Vagina (tissue), 2 donors: Measurements from ENCODE around the gene TOMM22. TPM values are rescaled to one million over a fixed set of nuclear protein-coding genes. Genes with fewer than 3 reads are reported as not detected.
A peak's percentile ranks its signal among the peaks of the same experiment; 100 is the strongest.

Experiments used
- DNase-seq, 2 donors: peaks; one replicate each; pipeline ENCODE4 v3.0.0-alpha.2; 2017; ENCODE audit errors: extremely low spot score in 2 of 2
- H3K27ac ChIP-seq: fragments of 200-600 bp; sonication (generic); one replicate; pipeline ENCODE4 v1.5.1; 2019
- H3K27me3 ChIP-seq: fragments of 200-600 bp; sonication (generic); one replicate; pipeline ENCODE4 v1.5.1; 2019
- H3K36me3 ChIP-seq, 2 donors: fragments of 200-600 bp; sonication (generic); one replicate each; pipeline ENCODE4 v1.5.1; 2017 to 2019
- H3K4me1 ChIP-seq: fragments of 200-600 bp; sonication (generic); one replicate; pipeline ENCODE4 v1.5.1; 2019
- H3K4me3 ChIP-seq, 2 donors: fragments of 200-600 bp; sonication (generic); 1 replicate in 1 of 2; 2 replicates in 1 of 2; pipeline ENCODE4 v1.5.1; 2016 to 2019
- H3K9me3 ChIP-seq: fragments of 200-600 bp; sonication (generic); one replicate; pipeline ENCODE4 v1.5.1; 2019
- CTCF ChIP-seq, 3 experiments: fragments of 450-650 bp in 2 of 3; fragments of 200-600 bp in 1 of 3; sonication (generic) in 1 of 3; IDR thresholded peaks; one replicate each; pipeline ENCODE4 v1.5.1; 2017 to 2019; ENCODE audit warnings: antibody characterized with exemption in 3 of 3, mild to moderate bottlenecking in 2 of 3, moderate library complexity in 2 of 3
- POLR2A ChIP-seq, 2 donors: fragments of 450-650 bp; IDR thresholded peaks; one replicate each; pipeline ENCODE4 v1.6.1; 2017; ENCODE audit warnings: antibody characterized with exemption in 2 of 2, mild to moderate bottlenecking in 2 of 2, moderate library complexity in 2 of 2
- POLR2AphosphoS5 ChIP-seq, 2 donors: sonication (generic); formaldehyde crosslinking; IDR thresholded peaks; one replicate each; pipeline ENCODE4 v1.9.0; 2017; ENCODE audit warnings: antibody characterized with exemption in 2 of 2, mild to moderate bottlenecking in 2 of 2, low read depth in 1 of 2; ENCODE audit not compliant: insufficient read depth in 1 of 2
- intact Hi-C: fragments of 100-400 bp; cut with DNase I; formaldehyde crosslinking; loops from one replicate; pipeline ENCODE4 v1.15.1; 2023
- total RNA-seq: library from RNA; depleted of rRNA; stranded (reverse); fragments of >200 nt; gene quantifications from one replicate; pipeline ENCODE4 v1.2.3, GENCODE V29; 2016

Gene TOMM22
- total RNA-seq, 1 donor from 2014 or later = 21.1 TPM

DNA sequence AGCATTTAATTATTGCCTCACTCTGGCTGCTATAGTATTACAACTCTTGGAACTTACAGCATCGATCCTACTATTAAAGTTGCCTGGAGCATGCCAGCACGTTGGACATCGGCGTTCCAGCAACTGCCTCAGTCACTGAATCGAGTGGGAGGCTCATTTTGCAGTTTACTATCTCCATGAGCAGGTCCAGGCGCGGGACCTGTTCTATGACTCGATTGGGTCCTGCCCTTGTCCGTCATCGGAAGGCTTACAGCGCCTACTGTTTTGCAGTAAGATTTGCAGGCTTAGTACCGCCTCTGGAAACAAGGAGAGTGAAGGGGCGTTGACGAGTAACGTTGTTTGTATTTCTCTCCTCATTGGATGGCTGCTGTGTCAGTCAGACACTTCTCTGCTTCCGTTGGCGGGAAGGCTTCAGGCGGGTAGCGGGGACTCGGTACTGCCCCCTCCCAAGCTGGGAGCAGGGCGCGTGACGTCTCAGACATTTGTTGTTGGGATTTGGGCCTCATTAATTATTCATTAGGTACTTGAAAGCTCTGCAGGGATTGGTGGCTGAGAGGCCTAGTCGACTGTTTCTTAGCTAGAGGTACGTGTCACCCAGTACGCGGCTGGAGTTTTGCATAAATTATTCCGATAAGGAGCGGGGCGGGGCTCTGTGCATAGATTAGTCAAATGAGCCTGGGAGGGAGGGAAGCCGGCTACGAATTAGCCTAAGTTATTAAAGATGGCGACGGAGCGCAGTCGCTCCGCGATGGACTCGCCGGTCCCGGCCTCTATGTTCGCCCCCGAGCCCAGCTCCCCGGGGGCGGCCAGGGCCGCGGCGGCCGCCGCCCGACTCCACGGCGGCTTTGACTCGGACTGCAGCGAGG, 23.7 kb downstream of the TOMM22 start, which contains the start of gene GTPBP1:
GTPBP1 (plus strand) TSS at position 710 of the 866 bp plus-strand sequence; CDS start at position 722, 12 bp downstream.
- Histone ChIP-seq H3K27ac (peak within 1 kb of the TSS; percentile 98), H3K36me3 (peaks cover 0 to 9% of the 10 kb centered on the region in 2 donors), H3K27me3 (no peaks in the 10 kb centered on the region), H3K9me3 (no peaks in the 10 kb centered on the region), H3K4me1 (peaks cover 48% of the 10 kb centered on the region), H3K4me3 (peak within 1 kb of the TSS; percentile 80 to 89)
- DNase-seq = peak; percentile 100
- intact Hi-C loops = loop anchor here (5.0 kb wide), 1 partner anchor 47 kb away; no protein-coding TSS in a partner anchor
- TF ChIP-seq CTCF (IDR thresholded peaks at IDR 0.05) (peak in 1 of 3 experiments; percentile 11), POLR2A (IDR thresholded peaks at IDR 0.05) (peak; percentile 95), POLR2AphosphoS5 (IDR thresholded peaks at IDR 0.05; ENCODE audit: insufficient read depth in 1 of 2, low read depth in 1 of 2) (peak; percentile 89 to 99)

DNA sequence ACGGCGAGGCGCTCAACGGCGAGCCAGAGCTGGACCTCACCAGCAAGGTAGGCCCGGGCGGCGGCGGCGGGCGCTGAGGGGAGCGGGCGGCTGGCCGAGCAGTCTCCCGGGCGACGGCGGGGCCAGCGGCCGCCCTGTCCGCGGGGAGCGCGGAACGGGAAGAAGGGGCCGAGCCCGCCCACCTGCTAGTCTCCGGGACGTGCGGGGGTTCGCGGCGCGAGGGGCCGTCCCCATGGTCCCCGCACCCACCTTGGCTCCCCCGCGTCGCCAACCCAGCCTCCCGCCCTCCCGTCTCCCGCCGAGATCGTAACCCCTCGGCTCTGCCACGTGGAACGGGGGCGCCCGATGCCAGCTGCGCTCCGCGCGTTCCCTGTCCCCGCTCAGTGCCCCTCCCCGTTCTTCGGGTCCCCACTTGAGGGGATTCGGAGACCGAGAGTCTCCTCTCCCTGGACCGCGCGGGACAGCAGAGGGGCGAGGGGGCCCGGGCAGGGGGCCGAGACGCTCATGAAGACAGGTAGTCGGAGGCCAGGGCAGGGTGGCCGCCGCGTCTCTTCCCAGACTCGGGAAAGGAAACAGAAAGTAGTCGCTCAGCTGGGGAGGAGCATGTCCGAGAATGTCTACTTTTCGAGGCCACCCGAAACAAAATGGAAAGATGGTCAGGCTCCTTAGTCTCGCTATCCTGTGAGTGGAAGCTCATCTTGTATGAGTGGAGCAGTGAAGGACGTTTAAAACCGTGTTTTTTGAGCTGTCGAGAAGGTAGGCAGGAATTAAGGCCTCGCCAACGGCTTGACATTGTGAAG, 24.5 kb downstream of the TOMM22 start:
- Histone ChIP-seq H3K4me1 (peaks cover 51% of the 10 kb centered on the region), H3K4me3 (peak overlapping the region; percentile 80 to 89), H3K27ac (peak overlapping the region; percentile 98), H3K9me3 (no peaks in the 10 kb centered on the region), H3K27me3 (no peaks in the 10 kb centered on the region), H3K36me3 (peaks cover 0 to 9% of the 10 kb centered on the region in 2 donors)
- TF ChIP-seq POLR2A (IDR thresholded peaks at IDR 0.05) = no peak
- TF ChIP-seq POLR2AphosphoS5 (IDR thresholded peaks at IDR 0.05; ENCODE audit: insufficient read depth in 1 of 2, low read depth in 1 of 2) = no peak
- TF ChIP-seq CTCF (IDR thresholded peaks at IDR 0.05) = no peak
- DNase-seq = no peak
- intact Hi-C loops = loop anchor here (5.0 kb wide), 1 partner anchor 46 kb away; no protein-coding TSS in a partner anchor

DNA sequence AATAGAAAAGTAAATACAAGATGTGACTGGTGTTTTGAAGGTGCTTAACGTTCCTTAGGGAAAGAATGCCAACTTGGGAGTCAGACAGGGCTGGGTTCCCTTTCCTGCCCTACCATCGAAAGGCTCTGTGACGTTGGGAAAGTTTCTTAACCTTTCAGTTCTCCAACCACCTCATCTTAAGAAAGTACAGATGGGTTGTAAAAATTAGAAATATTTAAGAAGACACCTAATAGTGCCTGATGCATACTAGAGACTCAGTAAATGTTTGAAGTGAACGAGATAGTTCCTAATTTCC, 25.1 kb downstream of the TOMM22 start:
- H3K4me3 ChIP-seq = peak overlapping the region; percentile 80 to 89
- DNase-seq = no peak
- peak overlapping the region; percentile 98 for H3K27ac ChIP-seq
- no peak for TF ChIP-seq POLR2AphosphoS5 (IDR thresholded peaks at IDR 0.05; ENCODE audit: insufficient read depth in 1 of 2, low read depth in 1 of 2)
- no peak for TF ChIP-seq POLR2A (IDR thresholded peaks at IDR 0.05)
- no peak for TF ChIP-seq CTCF (IDR thresholded peaks at IDR 0.05)
- intact Hi-C loops = loop anchor here (5.0 kb wide), 1 partner anchor 45 kb away; no protein-coding TSS in a partner anchor
- H3K27me3 ChIP-seq = no peaks in the 10 kb centered on the region
- no peaks in the 10 kb centered on the region for H3K9me3 ChIP-seq
- H3K36me3 ChIP-seq = peaks cover 0 to 9% of the 10 kb centered on the region in 2 donors
- H3K4me1 ChIP-seq = peaks cover 50% of the 10 kb centered on the region

- TF ChIP-seq POLR2AphosphoS5 (IDR thresholded peaks at IDR 0.05; ENCODE audit: insufficient read depth in 1 of 2, low read depth in 1 of 2) = peak in 1 of 2 donors; percentile 61
- no peak for TF ChIP-seq CTCF (IDR thresholded peaks at IDR 0.05)
- intact Hi-C loops = loop anchor here (5.0 kb wide), 1 partner anchor 45 kb away; no protein-coding TSS in a partner anchor
Measured at GRCh38 chr22:38707346-38707745, 25.6 kb downstream of the TOMM22 start.

More at GRCh38 chr22:38707346-38707745, 25.6 kb downstream of the TOMM22 start:
- Histone ChIP-seq H3K27me3 (no peaks in the 10 kb centered on the region), H3K4me1 (peaks cover 53% of the 10 kb centered on the region), H3K27ac (peak overlapping the region; percentile 98), H3K9me3 (no peaks in the 10 kb centered on the region), H3K36me3 (peaks cover 0 to 9% of the 10 kb centered on the region in 2 donors), H3K4me3 (peak overlapping the region; percentile 80 to 89)
- no peak for DNase-seq
